Heart left ventricle (tissue), 16 donors: ENCODE results near the gene PLB1. TPM values are rescaled to one million over a fixed set of nuclear protein-coding genes. Genes with fewer than 3 reads are reported as not detected.

Experiments
- ATAC-seq, 4 donors: fragments of 200-7000 bp; cut with Tn5 transposase; one replicate each; pipeline ENCODE4 v1.9.1; 2020 to 2022; ENCODE audit warnings: moderate library complexity in 4 of 4, mild to moderate bottlenecking in 3 of 4, moderate number of reproducible peaks in 1 of 4
- DNase-seq, 5 donors: peaks; one replicate each; pipeline ENCODE4 v3.0.0-alpha.2; 2020
- H3K27ac ChIP-seq, 12 donors: fragments of 200-600 bp; sonication (generic) in 4 of 12; one replicate each; pipeline versions ENCODE4 v1.5.0 to v1.8.0; 2016 to 2022; ENCODE audit warnings: mild to moderate bottlenecking in 2 of 12
- H3K27me3 ChIP-seq, 9 donors: fragments of 200-600 bp; sonication (generic) in 2 of 9; one replicate each; pipeline versions ENCODE4 v1.5.1 to v1.8.0; 2016 to 2022; ENCODE audit warnings: mild to moderate bottlenecking in 3 of 9
- H3K36me3 ChIP-seq, 9 donors: fragments of 200-600 bp; sonication (generic) in 2 of 9; one replicate each; pipeline versions ENCODE4 v1.5.0 to v1.8.0; 2018 to 2022; ENCODE audit warnings: mild to moderate bottlenecking in 2 of 9
- H3K4me1 ChIP-seq, 12 donors: fragments of 200-600 bp; sonication (generic) in 4 of 12; one replicate each; pipeline versions ENCODE4 v1.5.0 to v1.8.0; 2016 to 2022; ENCODE audit warnings: mild to moderate bottlenecking in 3 of 12
- H3K4me3 ChIP-seq, 12 donors: fragments of 200-600 bp; sonication (generic) in 4 of 12; one replicate each; pipeline versions ENCODE4 v1.5.0 to v1.8.0; 2017 to 2022; ENCODE audit warnings: mild to moderate bottlenecking in 9 of 12, moderate library complexity in 4 of 12
- H3K9me3 ChIP-seq, 12 donors: fragments of 200-600 bp; sonication (generic) in 4 of 12; one replicate each; pipeline versions ENCODE4 v1.5.0 to v1.8.0; 2016 to 2022; ENCODE audit warnings: mild to moderate bottlenecking in 1 of 12
- POLR2A ChIP-seq, 2 donors: fragments of 450-650 bp; IDR thresholded peaks; one replicate each; pipeline ENCODE4 v1.6.1; 2017; ENCODE audit warnings: antibody characterized with exemption in 2 of 2, mild to moderate bottlenecking in 2 of 2, moderate library complexity in 2 of 2
- WGBS, 4 donors: extraction: QIAGEN DNeasy Blood & Tissue Kit in 2 of 4; methylation state at CpG; one replicate each; pipeline versions ENCODE4 v1.1.5 to v1.1.7; 2013 to 2018; 5-methylcytosine and 5-hydroxymethylcytosine counted together
- intact Hi-C, 10 donors: fragments of 100-400 bp; cut with DNase I; formaldehyde crosslinking; loops; one replicate each; pipeline versions ENCODE4 v1.11.1 to v1.14.2; 2022
- polyA plus RNA-seq, 2 donors: library from polyadenylated mRNA; stranded (reverse); fragments of 200-250 nt; gene quantifications; one replicate each; pipeline ENCODE4 v1.2.3, GENCODE V29; 2013
- total RNA-seq, 9 donors: library from RNA; depleted of rRNA in 2 of 9; stranded (reverse); fragments of >200 nt in 2 of 9; fragmentation: NEBNext Ultra II Directional in 3 of 9; extraction: Animal tissue kit (Norgen Biotek cat#: 25700) in 3 of 9; gene quantifications; one replicate each; pipeline versions ENCODE4 v1.1.0 to v1.2.4, GENCODE V29; 2016 to 2023
- TF ChIP-seq, protein P1 (sequence below), 12 donors: fragments of 200-600 bp; sonication (generic) in 4 of 12; IDR thresholded peaks; one replicate each; pipeline versions ENCODE4 v1.5.0 to v1.8.0; 2018 to 2022; ENCODE audit warnings: antibody characterized with exemption in 12 of 12, mild to moderate bottlenecking in 5 of 12
- donor health status: ischemic (EF 13 %, LVEDD 7.1; RV severe dilation, severe dysfunction).
- donor health status: healthy with polysubstance abuse.
- donor health status: DM: no; HTN: yes; CAD: no.
- donor health status: DM: no; HTN: no; CAD: no.
- donor health status: ischemic (EF 25% LVEDD 6.9; RV normal size, moderate dysfunction).
- donor health status: ischemic (EF 25% LVEDD 5.7; RV mildly dilated, moderate dysfunction).
- donor health status: healthy.
- donor health status: DM: yes; HTN: yes; CAD: no.
- donor health status: ischemic (EF 35%, LVEDD 5.7; RV mildly dilated, moderate dysfunction).
- donor health status: nonischemic (EF 11% LVEDD 7.7; RV severe dilation, severe dysfunction).
- donor health status: DM: yes; HTN: yes; CAD: no.
- donor health status: PGD.
- donor health status: ischemic (EF 29% LVEDD 5.4; RV normal size, mild dysfunction).
- donor health status: nonischemic (EF 23%, LVEDD 6.1; RV moderate dilation, normal function).

Gene PLB1
- total and polyA plus RNA-seq, 11 donors: 0.35 to 5.5 (median 1.3) TPM

DNA sequence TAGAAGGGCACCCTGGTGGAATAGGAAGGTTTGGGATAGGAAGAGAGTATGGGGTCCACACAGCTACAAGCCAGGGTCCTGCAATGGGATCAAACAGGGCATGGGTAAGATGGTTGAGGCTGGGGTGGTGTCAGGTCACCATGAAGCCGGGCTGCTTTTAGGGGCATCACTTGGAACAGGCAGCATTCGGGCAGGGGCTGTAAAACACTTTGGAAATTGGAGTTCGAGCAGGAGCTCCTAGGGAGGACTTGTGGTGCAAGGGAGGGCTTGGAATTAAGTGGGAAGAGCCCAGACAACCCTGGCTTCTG lies 47.1 kb upstream of the PLB1 start:
- Histone ChIP-seq H3K27ac (peak overlapping the region in 2 of 12 donors; percentile 27 to 89), H3K4me1 (peaks cover 0 to 54% (median 0%) of the 10 kb centered on the region in 12 donors), H3K36me3 (no peaks in the 10 kb centered on the region), H3K9me3 (no peaks in the 10 kb centered on the region), H3K27me3 (no peaks in the 10 kb centered on the region), H3K4me3 (no peak overlapping the region)
- intact Hi-C loops: no loop called here
- ATAC-seq: no peak
- 91 to 98% (median 97%) methylated on average over 3 of the region's 3 CpGs for WGBS, 4 donors
- DNase-seq: no peak
- no peak for TF ChIP-seq POLR2A (IDR thresholded peaks at IDR 0.05)
- TF ChIP-seq, protein P1, sequence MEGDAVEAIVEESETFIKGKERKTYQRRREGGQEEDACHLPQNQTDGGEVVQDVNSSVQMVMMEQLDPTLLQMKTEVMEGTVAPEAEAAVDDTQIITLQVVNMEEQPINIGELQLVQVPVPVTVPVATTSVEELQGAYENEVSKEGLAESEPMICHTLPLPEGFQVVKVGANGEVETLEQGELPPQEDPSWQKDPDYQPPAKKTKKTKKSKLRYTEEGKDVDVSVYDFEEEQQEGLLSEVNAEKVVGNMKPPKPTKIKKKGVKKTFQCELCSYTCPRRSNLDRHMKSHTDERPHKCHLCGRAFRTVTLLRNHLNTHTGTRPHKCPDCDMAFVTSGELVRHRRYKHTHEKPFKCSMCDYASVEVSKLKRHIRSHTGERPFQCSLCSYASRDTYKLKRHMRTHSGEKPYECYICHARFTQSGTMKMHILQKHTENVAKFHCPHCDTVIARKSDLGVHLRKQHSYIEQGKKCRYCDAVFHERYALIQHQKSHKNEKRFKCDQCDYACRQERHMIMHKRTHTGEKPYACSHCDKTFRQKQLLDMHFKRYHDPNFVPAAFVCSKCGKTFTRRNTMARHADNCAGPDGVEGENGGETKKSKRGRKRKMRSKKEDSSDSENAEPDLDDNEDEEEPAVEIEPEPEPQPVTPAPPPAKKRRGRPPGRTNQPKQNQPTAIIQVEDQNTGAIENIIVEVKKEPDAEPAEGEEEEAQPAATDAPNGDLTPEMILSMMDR (IDR thresholded peaks at IDR 0.05): no peak

DNA sequence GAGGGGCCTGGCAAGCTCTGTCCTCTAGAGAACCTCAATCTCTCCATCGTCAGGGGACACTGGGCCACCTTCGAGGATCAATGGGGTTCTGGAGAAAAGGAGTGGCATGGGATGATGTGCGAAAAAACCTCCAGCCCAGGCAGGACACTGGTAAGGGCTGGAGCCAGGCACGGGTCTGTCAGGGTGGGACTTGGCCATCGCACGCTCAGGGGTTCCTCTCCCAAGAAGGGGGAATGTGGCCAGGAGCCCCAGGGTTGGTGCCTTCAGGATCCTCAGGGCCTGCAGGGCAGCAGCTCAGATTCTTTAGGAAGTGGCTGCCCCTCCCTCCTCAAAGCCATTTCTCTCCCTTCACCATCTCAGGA lies 46.8 kb upstream of the PLB1 start:
- Histone ChIP-seq H3K27me3 (no peaks in the 10 kb centered on the region), H3K27ac (peak overlapping the region in 1 of 12 donors; percentile 89), H3K36me3 (no peaks in the 10 kb centered on the region), H3K9me3 (no peaks in the 10 kb centered on the region), H3K4me3 (no peak overlapping the region), H3K4me1 (peaks cover 0 to 54% (median 0%) of the 10 kb centered on the region in 12 donors)
- DNase-seq: no peak
- ATAC-seq: no peak
- intact Hi-C loops: no loop called here
- 84 to 92% (median 88%) methylated on average over 6 of the region's 6 CpGs for WGBS, 4 donors
- no peak for TF ChIP-seq POLR2A (IDR thresholded peaks at IDR 0.05)
- TF ChIP-seq, protein P1 (IDR thresholded peaks at IDR 0.05): no peak

DNA sequence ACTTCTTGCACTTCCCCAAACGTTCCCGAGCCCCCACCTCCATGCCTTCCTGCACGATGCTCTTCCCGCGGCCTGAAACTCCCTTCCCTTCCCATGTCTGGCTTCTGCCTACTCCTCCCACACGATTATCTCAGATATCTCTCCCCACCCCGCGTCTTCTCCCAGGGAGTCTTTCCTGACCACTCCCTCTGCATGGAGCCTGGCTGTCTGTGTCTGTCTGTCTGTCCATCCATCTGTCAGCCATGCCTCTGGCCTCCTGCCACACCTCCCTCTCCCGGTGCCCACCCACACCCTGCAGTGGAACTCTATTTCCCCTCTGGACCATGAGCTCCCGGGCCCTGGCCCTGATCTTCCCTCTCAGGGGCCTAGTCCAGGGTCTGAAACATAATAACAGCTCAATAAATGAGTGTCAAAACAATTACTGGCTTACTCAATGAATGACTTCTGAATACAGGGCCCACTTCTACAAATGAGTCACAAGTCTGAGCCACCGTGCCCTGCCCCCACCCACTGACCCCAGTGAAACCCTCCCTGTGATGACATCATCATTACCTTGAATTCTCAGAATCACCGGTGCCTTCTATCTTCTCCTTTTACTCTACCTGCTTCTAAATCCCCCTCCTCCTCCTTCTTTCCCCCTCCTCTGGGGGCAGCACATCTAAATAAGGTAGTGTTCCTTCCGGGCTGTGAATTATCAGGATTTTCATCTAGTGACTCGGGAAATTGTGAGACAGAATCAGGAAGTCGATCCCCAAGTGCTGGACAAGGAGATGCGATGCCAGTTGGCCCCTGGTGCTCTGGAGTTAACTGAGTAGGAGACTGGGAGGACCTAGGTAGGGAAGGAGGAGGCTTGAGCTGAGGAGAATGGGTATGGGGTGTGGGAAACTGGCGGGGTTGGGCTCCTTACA lies 46.1 kb upstream of the PLB1 start:
- H3K4me1 ChIP-seq: peaks cover 0 to 54% (median 0%) of the 10 kb centered on the region in 12 donors
- intact Hi-C loops: loop anchor here in 9 of 10 donors (2.0 to 10.0 kb wide), 9 partner anchors 635 to 767 kb away; no protein-coding TSS in a partner anchor
- DNase-seq: no peak
- H3K4me3 ChIP-seq: no peak overlapping the region
- H3K27me3 ChIP-seq: no peaks in the 10 kb centered on the region
- WGBS, 4 donors: 49 to 57% (median 55%) methylated on average over 17 of the region's 17 CpGs
- H3K9me3 ChIP-seq: no peaks in the 10 kb centered on the region
- TF ChIP-seq POLR2A (IDR thresholded peaks at IDR 0.05): no peak
- TF ChIP-seq, protein P1 (IDR thresholded peaks at IDR 0.05): no peak
- peak overlapping the region in 1 of 12 donors; percentile 89 for H3K27ac ChIP-seq
- peak in 2 of 4 donors; percentile 10 to 15 for ATAC-seq
- H3K36me3 ChIP-seq: no peaks in the 10 kb centered on the region

DNA sequence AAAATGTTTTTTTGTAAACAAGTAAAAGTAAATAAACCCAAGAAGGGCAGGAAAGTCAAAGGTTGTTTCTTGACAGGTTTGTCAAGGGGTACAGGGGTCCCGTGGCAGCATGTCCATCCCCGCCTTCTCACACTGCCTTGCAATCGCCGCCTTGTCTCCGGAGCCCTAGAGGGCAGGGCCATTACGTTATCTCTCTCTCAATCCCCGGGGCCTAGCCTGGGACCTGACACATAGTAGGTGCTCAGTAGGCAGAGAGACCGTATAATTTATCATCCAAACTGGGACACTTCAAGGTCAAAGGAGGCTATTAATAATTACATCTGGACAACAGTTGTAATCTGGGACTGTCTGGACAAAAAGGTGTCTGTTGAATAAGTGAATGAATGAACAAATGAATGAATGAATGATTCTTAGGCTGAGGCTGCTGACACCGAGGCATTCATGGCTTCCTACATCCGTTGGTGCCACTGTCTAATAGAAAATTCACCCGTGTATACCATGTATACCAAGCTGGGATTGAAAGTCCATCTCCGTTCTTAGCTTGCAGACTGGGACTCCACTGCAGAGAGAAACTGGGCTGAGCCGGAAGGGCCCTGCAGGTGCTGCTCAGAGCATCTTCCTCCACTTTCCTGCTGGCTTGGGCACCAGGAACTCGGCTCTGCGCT lies 44.8 kb upstream of the PLB1 start:
- Histone ChIP-seq H3K4me1 (peaks cover 0 to 49% (median 0%) of the 10 kb centered on the region in 12 donors), H3K4me3 (no peak overlapping the region), H3K9me3 (no peaks in the 10 kb centered on the region), H3K27ac (no peak overlapping the region), H3K36me3 (no peaks in the 10 kb centered on the region), H3K27me3 (no peaks in the 10 kb centered on the region)
- ATAC-seq: no peak
- TF ChIP-seq, protein P1 (IDR thresholded peaks at IDR 0.05): no peak
- TF ChIP-seq POLR2A (IDR thresholded peaks at IDR 0.05): no peak
- intact Hi-C loops: loop anchor here in 9 of 10 donors (2.0 to 10.0 kb wide), 9 partner anchors 636 to 769 kb away; no protein-coding TSS in a partner anchor
- DNase-seq: no peak
- WGBS, 4 donors: 86 to 90% (median 89%) methylated on average over 15 of the region's 15 CpGs
